ENCODE results near the gene HUNK.
"Not testable (repeated sequence)": the region's sequence is repeated elsewhere in the genome, so short reads cannot be mapped to it uniquely, and the experiment has no call there.

HUNK gene

GRCh38 chr21:31857096-31857495, 15.7 kb upstream of the HUNK start:
- TF ChIP-seq CTCF (IDR thresholded peaks at IDR 0.05; ENCODE audit: insufficient read depth, low read depth, low read length, missing control alignments) = no peak
- H3K4me3 ChIP-seq (ENCODE audit: low read depth, low read length) = no peak overlapping the region
- no peak for DNase-seq (ENCODE audit: low read depth)

- DNase-seq (ENCODE audit: low read depth) = not testable (repeated sequence)
Observed at GRCh38 chr21:31857631-31858030, 15.2 kb upstream of the HUNK start.

GRCh38 chr21:31860851-31861250, 12.0 kb upstream of the HUNK start:
- no peak for TF ChIP-seq CTCF (IDR thresholded peaks at IDR 0.05; ENCODE audit: insufficient read depth, low read depth, low read length, missing control alignments)
- no peak for DNase-seq (ENCODE audit: low read depth)
- H3K4me3 ChIP-seq (ENCODE audit: low read depth, low read length) = no peak overlapping the region

More at GRCh38 chr21:31857631-31858030, 15.2 kb upstream of the HUNK start:
- H3K4me3 ChIP-seq (ENCODE audit: low read depth, low read length) = not testable (repeated sequence)

- no peak overlapping the region for H3K4me3 ChIP-seq (ENCODE audit: low read depth, low read length)
- no peak for DNase-seq (ENCODE audit: low read depth)
- TF ChIP-seq CTCF (IDR thresholded peaks at IDR 0.05; ENCODE audit: insufficient read depth, low read depth, low read length, missing control alignments) = no peak
Observed at GRCh38 chr21:31862078-31862477, 10.7 kb upstream of the HUNK start.

GRCh38 chr21:31865429-31865970, 7.3 kb upstream of the HUNK start:
- no peak for TF ChIP-seq CTCF (IDR thresholded peaks at IDR 0.05; ENCODE audit: insufficient read depth, low read depth, low read length, missing control alignments)
- no peak for DNase-seq (ENCODE audit: low read depth)
- no peak overlapping the region for H3K4me3 ChIP-seq (ENCODE audit: low read depth, low read length)

GRCh38 chr21:31866077-31866511, 6.7 kb upstream of the HUNK start:
- no peak overlapping the region for H3K4me3 ChIP-seq (ENCODE audit: low read depth, low read length)
- peak; percentile 83 for TF ChIP-seq CTCF (IDR thresholded peaks at IDR 0.05; ENCODE audit: insufficient read depth, low read depth, low read length, missing control alignments)
- peak; percentile 72 for DNase-seq (ENCODE audit: low read depth)

- H3K4me3 ChIP-seq (ENCODE audit: low read depth, low read length) = no peak overlapping the region
- TF ChIP-seq CTCF (IDR thresholded peaks at IDR 0.05; ENCODE audit: insufficient read depth, low read depth, low read length, missing control alignments) = no peak
- DNase-seq (ENCODE audit: low read depth) = no peak
Observed at GRCh38 chr21:31869750-31870149, 3.1 kb upstream of the HUNK start.

Measured in GM12865 (cell line).